Heart left ventricle (tissue), 16 donors: ENCODE results near the gene IER5L. TPM values are rescaled to one million over a fixed set of nuclear protein-coding genes. Genes with fewer than 3 reads are reported as not detected.

Experiments
- ATAC-seq, 4 donors: fragments of 200-7000 bp; cut with Tn5 transposase; one replicate each; pipeline ENCODE4 v1.9.1; 2020 to 2022; ENCODE audit warnings: moderate library complexity in 4 of 4, mild to moderate bottlenecking in 3 of 4, moderate number of reproducible peaks in 1 of 4
- DNase-seq, 5 donors: peaks; one replicate each; pipeline ENCODE4 v3.0.0-alpha.2; 2020
- H3K27ac ChIP-seq, 12 donors: fragments of 200-600 bp; sonication (generic) in 4 of 12; one replicate each; pipeline versions ENCODE4 v1.5.0 to v1.8.0; 2016 to 2022; ENCODE audit warnings: mild to moderate bottlenecking in 2 of 12
- H3K27me3 ChIP-seq, 9 donors: fragments of 200-600 bp; sonication (generic) in 2 of 9; one replicate each; pipeline versions ENCODE4 v1.5.1 to v1.8.0; 2016 to 2022; ENCODE audit warnings: mild to moderate bottlenecking in 3 of 9
- H3K36me3 ChIP-seq, 9 donors: fragments of 200-600 bp; sonication (generic) in 2 of 9; one replicate each; pipeline versions ENCODE4 v1.5.0 to v1.8.0; 2018 to 2022; ENCODE audit warnings: mild to moderate bottlenecking in 2 of 9
- H3K4me1 ChIP-seq, 12 donors: fragments of 200-600 bp; sonication (generic) in 4 of 12; one replicate each; pipeline versions ENCODE4 v1.5.0 to v1.8.0; 2016 to 2022; ENCODE audit warnings: mild to moderate bottlenecking in 3 of 12
- H3K4me3 ChIP-seq, 12 donors: fragments of 200-600 bp; sonication (generic) in 4 of 12; one replicate each; pipeline versions ENCODE4 v1.5.0 to v1.8.0; 2017 to 2022; ENCODE audit warnings: mild to moderate bottlenecking in 9 of 12, moderate library complexity in 4 of 12
- H3K9me3 ChIP-seq, 12 donors: fragments of 200-600 bp; sonication (generic) in 4 of 12; one replicate each; pipeline versions ENCODE4 v1.5.0 to v1.8.0; 2016 to 2022; ENCODE audit warnings: mild to moderate bottlenecking in 1 of 12
- CTCF ChIP-seq, 12 donors: fragments of 200-600 bp; sonication (generic) in 4 of 12; IDR thresholded peaks; one replicate each; pipeline versions ENCODE4 v1.5.0 to v1.8.0; 2018 to 2022; ENCODE audit warnings: antibody characterized with exemption in 12 of 12, mild to moderate bottlenecking in 5 of 12
- POLR2A ChIP-seq, 2 donors: fragments of 450-650 bp; IDR thresholded peaks; one replicate each; pipeline ENCODE4 v1.6.1; 2017; ENCODE audit warnings: antibody characterized with exemption in 2 of 2, mild to moderate bottlenecking in 2 of 2, moderate library complexity in 2 of 2
- WGBS, 4 donors: extraction: QIAGEN DNeasy Blood & Tissue Kit in 2 of 4; methylation state at CpG; one replicate each; pipeline versions ENCODE4 v1.1.5 to v1.1.7; 2013 to 2018; 5-methylcytosine and 5-hydroxymethylcytosine counted together
- intact Hi-C, 10 donors: fragments of 100-400 bp; cut with DNase I; formaldehyde crosslinking; loops; one replicate each; pipeline versions ENCODE4 v1.11.1 to v1.14.2; 2022
- polyA plus RNA-seq, 2 donors: library from polyadenylated mRNA; stranded (reverse); fragments of 200-250 nt; gene quantifications; one replicate each; pipeline ENCODE4 v1.2.3, GENCODE V29; 2013
- total RNA-seq, 9 donors: library from RNA; depleted of rRNA in 2 of 9; stranded (reverse); fragments of >200 nt in 2 of 9; fragmentation: NEBNext Ultra II Directional in 3 of 9; extraction: Animal tissue kit (Norgen Biotek cat#: 25700) in 3 of 9; gene quantifications; one replicate each; pipeline versions ENCODE4 v1.1.0 to v1.2.4, GENCODE V29; 2016 to 2023
- donor health status: ischemic (EF 13 %, LVEDD 7.1; RV severe dilation, severe dysfunction).
- donor health status: healthy with polysubstance abuse.
- donor health status: DM: no; HTN: yes; CAD: no.
- donor health status: DM: no; HTN: no; CAD: no.
- donor health status: ischemic (EF 25% LVEDD 6.9; RV normal size, moderate dysfunction).
- donor health status: ischemic (EF 25% LVEDD 5.7; RV mildly dilated, moderate dysfunction).
- donor health status: healthy.
- donor health status: DM: yes; HTN: yes; CAD: no.
- donor health status: ischemic (EF 35%, LVEDD 5.7; RV mildly dilated, moderate dysfunction).
- donor health status: nonischemic (EF 11% LVEDD 7.7; RV severe dilation, severe dysfunction).
- donor health status: DM: yes; HTN: yes; CAD: no.
- donor health status: PGD.
- donor health status: ischemic (EF 29% LVEDD 5.4; RV normal size, mild dysfunction).
- donor health status: nonischemic (EF 23%, LVEDD 6.1; RV moderate dilation, normal function).

The IER5L gene
- total and polyA plus RNA-seq, 11 donors = 2.8 to 18.4 (median 5.5) TPM

- no peaks in the 10 kb centered on the region for H3K36me3 ChIP-seq
- 22 to 40% (median 28%) methylated on average over 22 to 45 of the region's 45 CpGs for WGBS, 4 donors
- ATAC-seq (no peak), DNase-seq (peak in 1 of 5 donors; percentile 28)
- peaks cover 3 to 35% (median 18%) of the 10 kb centered on the region in 12 donors for H3K4me1 ChIP-seq
- peak overlapping the region in 1 of 12 donors; percentile 85 for H3K27ac ChIP-seq
- H3K9me3 ChIP-seq = no peaks in the 10 kb centered on the region
- TF ChIP-seq POLR2A (IDR thresholded peaks at IDR 0.05) (no peak), CTCF (IDR thresholded peaks at IDR 0.05) (no peak)
- H3K27me3 ChIP-seq = no peaks in the 10 kb centered on the region
- H3K4me3 ChIP-seq = peak overlapping the region in 10 of 12 donors; percentile 80 to 99 (median 94)
- intact Hi-C loops = loop anchor here (1.0 to 10.0 kb wide), 15 partner anchors 36 to 436 kb away; no protein-coding TSS in a partner anchor
These were observed 714 bp upstream of the IER5L start for GRCh38 chr9:129178568-129179382.

- ATAC-seq (no peak), DNase-seq (no peak)
- H3K4me3 ChIP-seq = peak overlapping the region; percentile 77 to 99 (median 95)
- WGBS, 4 donors = 0 to 1% (median 0%) methylated on average over 12 to 56 of the region's 56 CpGs; no CpG with 5 or more reads in 1 of the 4 donors
- no peak for TF ChIP-seq CTCF (IDR thresholded peaks at IDR 0.05)
- no peak for TF ChIP-seq POLR2A (IDR thresholded peaks at IDR 0.05)
- no peaks in the 10 kb centered on the region for H3K27me3 ChIP-seq
- intact Hi-C loops = loop anchor here (5.0 to 10.0 kb wide), 14 partner anchors 35 to 437 kb away; no protein-coding TSS in a partner anchor
- H3K4me1 ChIP-seq = peaks cover 3 to 46% (median 27%) of the 10 kb centered on the region in 12 donors
- no peaks in the 10 kb centered on the region for H3K9me3 ChIP-seq
- no peaks in the 10 kb centered on the region for H3K36me3 ChIP-seq
- peak overlapping the region; percentile 81 to 100 (median 98) for H3K27ac ChIP-seq
These were observed 644 bp downstream of the IER5L start for GRCh38 chr9:129177443-129177790.

GRCh38 chr9:129176701-129177442 lies 1.2 kb downstream of the IER5L start:
- Histone ChIP-seq H3K27me3 (no peaks in the 10 kb centered on the region), H3K36me3 (no peaks in the 10 kb centered on the region), H3K4me1 (peaks cover 3 to 46% (median 27%) of the 10 kb centered on the region in 12 donors), H3K4me3 (peak overlapping the region; percentile 77 to 99 (median 94)), H3K27ac (peak overlapping the region; percentile 81 to 100 (median 99)), H3K9me3 (no peaks in the 10 kb centered on the region)
- TF ChIP-seq CTCF (IDR thresholded peaks at IDR 0.05) (peak in 1 of 12 donors; percentile 15), POLR2A (IDR thresholded peaks at IDR 0.05) (no peak)
- ATAC-seq (no peak), DNase-seq (peak; percentile 35 to 77 (median 48))
- intact Hi-C loops = loop anchor here (5.0 to 10.0 kb wide), 14 partner anchors 35 to 438 kb away; no protein-coding TSS in a partner anchor
- WGBS, 4 donors = 0 to 1% (median 1%) methylated on average over 30 to 80 of the region's 80 CpGs
